CD4-positive, alpha-beta T cell (primary cell): ENCODE measurements around the gene RPL36. TPM values are rescaled to one million over a fixed set of nuclear protein-coding genes. Genes with fewer than 3 reads are reported as not detected.

Experiments
- ATAC-seq: fragments of 200-7000 bp; cut with Tn5 transposase; one replicate; pipeline ENCODE4 v1.10.0; 2022; ENCODE audit warnings: mild to moderate bottlenecking; ENCODE audit not compliant: poor library complexity
- CTCF ChIA-PET: fragments of 350-600 bp; sonication (Branson Sonifier 250); formaldehyde crosslinking; loops from one replicate; lab custom pipeline; 2021; ENCODE audit warnings: antibody characterized with exemption, inconsistent platforms; lab: Charles Lee
- POLR2A ChIA-PET: fragments of 350-600 bp; sonication (Branson Sonifier 250); formaldehyde crosslinking; loops from one replicate; lab custom pipeline; 2021; ENCODE audit warnings: antibody characterized with exemption, inconsistent platforms; lab: Charles Lee
- DNase-seq, 14 experiments: peaks; one replicate each; pipeline ENCODE4 v3.0.0-alpha.2; 2013 to 2020; ENCODE audit warnings: mixed read lengths in 2 of 14
- H3K27ac ChIP-seq, 2 donors: one replicate each; pipeline versions ENCODE4 v1.5.1 to v1.7.0; 2013; ENCODE audit warnings: low read length in 2 of 2, low read depth in 1 of 2, mild to moderate bottlenecking in 1 of 2
- H3K27me3 ChIP-seq, 2 experiments: 1 replicate in 1 of 2; 2 replicates in 1 of 2; pipeline versions ENCODE4 v1.6.1 to v1.7.0; 2013; ENCODE audit warnings: low read length in 2 of 2, control low read depth in 1 of 2, mild to moderate bottlenecking in 1 of 2, moderate library complexity in 1 of 2; ENCODE audit not compliant: insufficient read depth in 2 of 2, control insufficient read depth in 1 of 2
- H3K36me3 ChIP-seq: one replicate; pipeline ENCODE4 v1.6.1; 2013; ENCODE audit warnings: low read length, control low read depth; ENCODE audit not compliant: insufficient read depth
- H3K4me1 ChIP-seq: one replicate; pipeline ENCODE4 v1.6.1; 2013; ENCODE audit warnings: low read length, control low read depth; ENCODE audit not compliant: insufficient read depth
- H3K4me3 ChIP-seq: one replicate; pipeline ENCODE4 v1.5.1; 2013; ENCODE audit warnings: mild to moderate bottlenecking, low read length, moderate library complexity
- H3K9me3 ChIP-seq, 2 experiments: 1 replicate in 1 of 2; 2 replicates in 1 of 2; pipeline versions ENCODE4 v1.6.1 to v1.7.0; 2013; ENCODE audit warnings: low read length in 2 of 2, mild to moderate bottlenecking in 2 of 2, control low read depth in 1 of 2, moderate library complexity in 1 of 2; ENCODE audit not compliant: control insufficient read depth in 1 of 2, insufficient read depth in 1 of 2
- H3K27ac Mint-ChIP-seq: one replicate; pipeline ENCODE4 v1.8.0; 2020; ENCODE audit warnings: mixed read lengths
- H3K27me3 Mint-ChIP-seq: one replicate; pipeline ENCODE4 v1.8.0; 2021; ENCODE audit warnings: mixed read lengths
- H3K36me3 Mint-ChIP-seq: one replicate; pipeline ENCODE4 v1.8.0; 2021; ENCODE audit warnings: low read depth, mixed read lengths
- H3K4me1 Mint-ChIP-seq: one replicate; pipeline ENCODE4 v1.8.0; 2021; ENCODE audit warnings: low read depth, mixed read lengths
- H3K4me3 Mint-ChIP-seq: one replicate; pipeline ENCODE4 v1.8.0; 2020; ENCODE audit warnings: mild to moderate bottlenecking, mixed read lengths
- H3K9me3 Mint-ChIP-seq: one replicate; pipeline ENCODE4 v1.8.0; 2020; ENCODE audit warnings: mixed read lengths
- CTCF ChIP-seq: fragments of 200-600 bp; IDR thresholded peaks from one replicate; pipeline ENCODE4 v1.8.0; 2022; ENCODE audit warnings: antibody characterized with exemption, mild to moderate bottlenecking
- intact Hi-C, 2 experiments: fragments of 100-400 bp; cut with DNase I in 1 of 2; cut with micrococcal nuclease in 1 of 2; formaldehyde crosslinking; loops; one replicate each; pipeline versions ENCODE4 v1.15.1 to v1.9.0; 2023 to 2025; cut with DNase I, micrococcal nuclease
- total RNA-seq, 174 experiments: library from RNA in 2 of 174; stranded (reverse) in 2 of 174; gene quantifications; one replicate each; pipeline ENCODE4 v1.2.3 and lab custom pipeline; 2021 to 2026

RPL36 gene
- total RNA-seq, 2 experiments from 2014 or later, result 1,509 to 1,565 TPM

DNA sequence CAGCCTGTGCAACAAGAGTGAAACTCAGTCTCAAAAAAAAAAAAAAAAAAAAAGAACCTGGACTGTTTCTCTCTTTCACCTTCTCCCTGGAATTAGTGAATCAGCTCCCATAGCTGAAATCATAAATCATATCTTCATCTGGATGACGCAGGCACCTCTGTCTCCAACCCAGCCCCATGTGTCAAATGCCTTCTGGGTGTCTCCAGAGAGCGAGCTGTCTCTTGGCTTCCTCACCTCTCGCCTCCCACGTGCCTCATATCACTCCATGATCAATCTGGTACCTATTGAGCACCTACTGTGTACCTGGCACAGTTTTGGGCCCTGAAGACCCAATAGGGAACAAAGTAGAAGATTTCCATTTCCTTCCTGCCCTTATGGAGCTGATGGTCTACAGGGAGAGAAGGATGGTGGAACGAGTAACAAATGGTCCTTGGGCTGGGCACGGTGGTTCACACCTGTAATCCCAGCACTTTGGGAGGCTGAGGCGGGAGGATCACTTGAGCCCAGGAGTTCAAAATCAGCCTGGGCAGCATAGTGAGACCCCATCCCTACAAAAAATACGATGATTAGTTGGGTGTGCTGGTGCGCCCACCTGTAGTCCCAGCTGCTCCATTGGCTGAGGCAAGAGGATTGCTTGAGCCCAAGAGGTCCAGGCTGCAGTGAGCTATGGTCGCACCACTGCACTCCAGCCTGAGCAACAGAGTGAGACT is 6.8 kb upstream of the RPL36 start:
- H3K27ac Mint-ChIP-seq, result no peak overlapping the region
- H3K4me3 Mint-ChIP-seq, result peak overlapping the region; percentile 32
- Histone ChIP-seq H3K27me3 (no peaks in the 10 kb centered on the region), H3K36me3 (peaks cover 1% of the 10 kb centered on the region), H3K4me3 (no peak overlapping the region), H3K9me3 (peaks cover 0 to 6% of the 10 kb centered on the region in 2 experiments), H3K4me1 (peaks cover 47% of the 10 kb centered on the region), H3K27ac (no peak overlapping the region)
- H3K9me3 Mint-ChIP-seq, result no peaks in the 10 kb centered on the region
- peaks cover 10% of the 10 kb centered on the region for H3K36me3 Mint-ChIP-seq
- no peak for DNase-seq
- H3K27me3 Mint-ChIP-seq, result no peaks in the 10 kb centered on the region
- intact Hi-C loops, result loop anchor here in 1 of 2 experiments (10.0 kb wide), 3 partner anchors 291 to 889 kb away; partner anchors contain the start of genes CLPP, FEM1A and RANBP3
- ChIA-PET CTCF (no interaction called here), POLR2A (no interaction called here)
- no peak for TF ChIP-seq CTCF
- no peak for ATAC-seq
- peaks cover 39% of the 10 kb centered on the region for H3K4me1 Mint-ChIP-seq

GRCh38 chr19:5684694-5685430 is 5.2 kb upstream of the RPL36 start:
- peak overlapping the region; percentile 40 for H3K4me3 Mint-ChIP-seq
- CTCF ChIA-PET, result no interaction called here

More at GRCh38 chr19:5684694-5685430, 5.2 kb upstream of the RPL36 start:
- Mint-ChIP-seq H3K36me3 (peaks cover 9% of the 10 kb centered on the region), H3K9me3 (no peaks in the 10 kb centered on the region), H3K4me1 (peaks cover 36% of the 10 kb centered on the region), H3K27ac (no peak overlapping the region), H3K27me3 (no peaks in the 10 kb centered on the region)
- no peaks in the 10 kb centered on the region for H3K27me3 ChIP-seq
- peaks cover 0 to 6% of the 10 kb centered on the region in 2 experiments for H3K9me3 ChIP-seq
- H3K4me3 ChIP-seq, result no peak overlapping the region
- no peak overlapping the region for H3K27ac ChIP-seq
- ATAC-seq (no peak), DNase-seq (peak in 1 of 14 experiments; percentile 42)
- intact Hi-C loops, result loop anchor here in 1 of 2 experiments (10.0 kb wide), 3 partner anchors 290 to 890 kb away; partner anchors contain the start of genes CLPP, FEM1A and RANBP3
- POLR2A ChIA-PET, result no interaction called here
- H3K36me3 ChIP-seq, result no peaks in the 10 kb centered on the region
- no peak for TF ChIP-seq CTCF
- H3K4me1 ChIP-seq, result peaks cover 40% of the 10 kb centered on the region
